H9 (cell line): ENCODE measurements around the gene MMP25. TPM values are rescaled to one million over a fixed set of nuclear protein-coding genes. Genes with fewer than 3 reads are reported as not detected.

Experiments used
- DNase-seq: peaks from one replicate; pipeline ENCODE4 v3.0.0-alpha.2; 2017
- H2AFZ ChIP-seq: one replicate; pipeline ENCODE4 v1.6.1; 2013; ENCODE audit warnings: mild to moderate bottlenecking, low read length, control low read depth, moderate library complexity
- H2AK5ac ChIP-seq: 2 replicates; pipeline ENCODE4 v1.6.1; 2013; ENCODE audit warnings: low read length, control low read depth, mixed read lengths; ENCODE audit not compliant: insufficient read length
- H2BK120ac ChIP-seq: one replicate; pipeline ENCODE4 v1.6.1; 2013; ENCODE audit warnings: low read depth, mild to moderate bottlenecking, low read length, control low read depth, inconsistent platforms; ENCODE audit not compliant: poor library complexity, severe bottlenecking
- H2BK12ac ChIP-seq: 2 replicates; pipeline ENCODE4 v1.6.1; 2013; ENCODE audit warnings: low read length, control low read depth, mixed read lengths, low read depth; ENCODE audit not compliant: insufficient read length
- H2BK15ac ChIP-seq: 2 replicates; pipeline ENCODE4 v1.6.1; 2013; ENCODE audit warnings: low read depth, low read length, control low read depth
- H2BK20ac ChIP-seq: one replicate; pipeline ENCODE4 v1.6.1; 2013; ENCODE audit warnings: low read depth, mild to moderate bottlenecking, low read length, control low read depth, inconsistent platforms; ENCODE audit not compliant: poor library complexity, severe bottlenecking
- H2BK5ac ChIP-seq: 2 replicates; pipeline ENCODE4 v1.6.1; 2013; ENCODE audit warnings: low read length, control low read depth, mixed read lengths; ENCODE audit not compliant: insufficient read length
- H3K14ac ChIP-seq: 2 replicates; pipeline ENCODE4 v1.6.1; 2013; ENCODE audit warnings: low read length, control low read depth; ENCODE audit not compliant: insufficient read depth
- H3K18ac ChIP-seq: 2 replicates; pipeline ENCODE4 v1.6.1; 2013; ENCODE audit warnings: low read depth, mild to moderate bottlenecking, mixed read lengths, low read length, control low read depth; ENCODE audit not compliant: insufficient read length
- H3K23ac ChIP-seq: 2 replicates; pipeline ENCODE4 v1.6.1; 2013; ENCODE audit warnings: low read length, control low read depth, mixed read lengths, low read depth; ENCODE audit not compliant: insufficient read length
- H3K23me2 ChIP-seq: 2 replicates; pipeline ENCODE4 v1.6.1; 2013; ENCODE audit warnings: low read depth, mild to moderate bottlenecking, mixed read lengths, low read length, control low read depth; ENCODE audit not compliant: insufficient read length, poor library complexity, severe bottlenecking
- H3K27ac ChIP-seq: 2 replicates; pipeline ENCODE4 v1.5.1; 2013; ENCODE audit warnings: low read length, control low read depth, mixed read lengths, low read depth; ENCODE audit not compliant: insufficient read length
- H3K27me3 ChIP-seq: 2 replicates; pipeline ENCODE4 v1.6.1; 2013; ENCODE audit warnings: low read length, control low read depth, inconsistent platforms; ENCODE audit not compliant: insufficient read depth
- H3K4ac ChIP-seq: 2 replicates; pipeline ENCODE4 v1.6.1; 2013; ENCODE audit warnings: low read depth, mild to moderate bottlenecking, control low read depth, inconsistent platforms, low read length, moderate library complexity
- H3K4me1 ChIP-seq: 2 replicates; pipeline ENCODE4 v1.6.1; 2013; ENCODE audit warnings: low read length, control low read depth, inconsistent platforms; ENCODE audit not compliant: insufficient read depth
- H3K4me2 ChIP-seq: 2 replicates; pipeline ENCODE4 v1.6.1; 2013; ENCODE audit warnings: low read length, control low read depth, mixed read lengths; ENCODE audit not compliant: insufficient read length, insufficient read depth
- H3K56ac ChIP-seq: 2 replicates; pipeline ENCODE4 v1.6.1; 2013; ENCODE audit warnings: low read depth, mild to moderate bottlenecking, mixed read lengths, low read length, control low read depth; ENCODE audit not compliant: insufficient read length
- H3K79me1 ChIP-seq: 2 replicates; pipeline ENCODE4 v1.6.1; 2013; ENCODE audit warnings: low read depth, mild to moderate bottlenecking, moderate library complexity, low read length, control low read depth, inconsistent platforms; ENCODE audit not compliant: insufficient read depth, poor library complexity, severe bottlenecking
- H3K79me2 ChIP-seq: 2 replicates; pipeline ENCODE4 v1.6.1; 2013; ENCODE audit warnings: low read length, control low read depth, inconsistent platforms; ENCODE audit not compliant: insufficient read depth
- H3K9ac ChIP-seq: 2 replicates; pipeline ENCODE4 v1.6.1; 2013; ENCODE audit warnings: low read length, control low read depth, mixed read lengths; ENCODE audit not compliant: insufficient read length; ENCODE audit errors: extremely low read depth
- H3K9me3 ChIP-seq: one replicate; pipeline ENCODE4 v1.6.1; 2013; ENCODE audit warnings: low read depth, low read length, inconsistent platforms; ENCODE audit not compliant: control insufficient read depth
- H3T11ph ChIP-seq: one replicate; pipeline ENCODE4 v1.6.1; 2013; ENCODE audit warnings: mild to moderate bottlenecking, low read length, control low read depth, inconsistent platforms
- H4K20me1 ChIP-seq: one replicate; pipeline ENCODE4 v1.6.1; 2013; ENCODE audit not compliant: control insufficient read depth, insufficient read length, insufficient read depth
- H4K5ac ChIP-seq: 2 replicates; pipeline ENCODE4 v1.6.1; 2013; ENCODE audit warnings: low read depth, mild to moderate bottlenecking, mixed read lengths, low read length, control low read depth; ENCODE audit not compliant: insufficient read length
- H4K8ac ChIP-seq: replicated peaks from 2 replicates; pipeline ENCODE4 v1.6.1; 2013; ENCODE audit warnings: low read length, control low read depth, mixed read lengths, low read depth; ENCODE audit not compliant: insufficient read length
- H4K91ac ChIP-seq: 2 replicates; pipeline ENCODE4 v1.6.1; 2013; ENCODE audit warnings: low read depth, mild to moderate bottlenecking, moderate library complexity, mixed read lengths, low read length, control low read depth; ENCODE audit not compliant: insufficient read length
- H3K27ac Mint-ChIP-seq, 3 experiments: 2 replicates in 2 of 3; 3 replicates in 1 of 3; pipeline ENCODE4 v1.8.0; 2020 to 2021; ENCODE audit warnings: mixed read lengths in 3 of 3, mild to moderate bottlenecking in 1 of 3, moderate library complexity in 1 of 3
- H3K27me3 Mint-ChIP-seq: 2 replicates; pipeline ENCODE4 v1.8.0; 2021; ENCODE audit warnings: low read depth, mild to moderate bottlenecking, moderate library complexity, mixed read lengths
- H3K36me3 Mint-ChIP-seq, 3 experiments: 2 replicates in 2 of 3; 3 replicates in 1 of 3; pipeline ENCODE4 v1.8.0; 2020 to 2021; ENCODE audit warnings: low read depth in 3 of 3, mixed read lengths in 3 of 3; ENCODE audit not compliant: insufficient read depth in 1 of 3
- H3K4me1 Mint-ChIP-seq, 2 experiments: 2 replicates each; pipeline ENCODE4 v1.8.0; 2020; ENCODE audit warnings: mixed read lengths in 2 of 2
- H3K4me3 Mint-ChIP-seq, 2 experiments: 2 replicates in 1 of 2; 3 replicates in 1 of 2; pipeline ENCODE4 v1.8.0; 2020 to 2021; ENCODE audit warnings: mild to moderate bottlenecking in 2 of 2, mixed read lengths in 2 of 2, moderate library complexity in 1 of 2
- H3K9me3 Mint-ChIP-seq, 2 experiments: 2 replicates in 1 of 2; 3 replicates in 1 of 2; pipeline ENCODE4 v1.8.0; 2020; ENCODE audit warnings: mild to moderate bottlenecking in 2 of 2, mixed read lengths in 2 of 2, moderate library complexity in 1 of 2
- WGBS: extraction: QIAGEN DNeasy Blood & Tissue Kit; methylation state at CpG from one replicate; pipeline ENCODE4 v1.1.7; 2013; ENCODE audit warnings: missing lambda C conversion rate, low lambda C conversion rate, mixed read lengths; ENCODE audit not compliant: insufficient read length; ENCODE audit errors: extremely low coverage; 5-methylcytosine and 5-hydroxymethylcytosine counted together
- total RNA-seq: library from RNA; stranded (reverse); gene quantifications from 2 replicates; pipeline ENCODE4 v1.2.1, GENCODE V29; 2021
- TF ChIP-seq, protein P1 (sequence below): fragments of 200-600 bp; sonication (generic); conservative IDR thresholded peaks from 3 replicates; pipeline ENCODE4 v1.8.0; 2021; ENCODE audit warnings: antibody characterized with exemption, mild to moderate bottlenecking

Gene MMP25
- total RNA-seq, 1 experiment from 2014 or later: 13.5 TPM

DNA sequence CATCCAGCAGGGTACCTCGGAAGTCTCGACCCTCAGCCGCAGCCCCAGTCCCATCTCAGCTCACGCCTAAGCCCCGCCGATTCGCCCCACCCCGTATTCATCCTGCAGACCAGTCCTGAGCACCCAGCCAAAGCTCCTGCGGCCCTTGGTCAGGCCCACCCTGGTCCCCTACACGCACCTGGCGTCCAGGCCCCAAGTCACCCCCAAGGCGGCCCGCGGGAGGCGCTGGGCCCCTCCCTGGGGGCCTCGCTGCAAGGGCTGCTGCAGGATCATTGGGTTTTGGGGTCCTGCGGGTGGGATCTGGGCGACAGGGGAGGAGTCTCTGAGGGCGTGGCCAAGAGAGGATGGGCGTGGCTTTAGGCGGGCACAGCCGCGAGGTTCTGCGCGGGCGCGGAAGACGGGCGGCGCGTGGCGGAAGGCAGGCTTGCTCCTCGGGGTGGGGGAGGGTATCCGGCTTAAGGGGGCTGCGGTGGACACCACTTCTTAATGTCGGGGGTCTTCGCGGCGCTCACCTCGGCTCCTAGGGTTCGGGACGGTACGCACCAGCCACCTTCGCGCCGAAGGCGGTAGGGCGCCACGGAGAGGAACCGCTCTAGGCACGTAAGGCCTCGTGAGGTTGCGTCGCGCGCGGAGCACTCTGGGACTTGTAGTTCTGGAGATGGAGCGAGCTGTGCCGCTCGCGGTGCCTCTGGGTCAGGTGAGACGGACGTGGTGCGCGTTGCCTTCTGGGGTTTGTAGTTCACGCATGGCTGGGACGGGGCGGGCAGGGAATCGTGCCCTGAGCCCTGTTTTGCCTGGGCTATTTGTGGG lies 22.5 kb upstream of the MMP25 start, which contains the start of the genes HCFC1R1 and THOC6:
Gene HCFC1R1, minus strand, starts transcription at position 274 of the 810 bp plus-strand sequence. Its CDS starts 1 bp downstream, at position 273.
Gene THOC6, plus strand, starts transcription at position 367 of the 810 bp plus-strand sequence. Its CDS starts 292 bp downstream, at position 659.
- Histone ChIP-seq H3K14ac (peak within 1 kb of the TSS; percentile 93), H3K23ac (no peak within 1 kb of the TSS), H3K9ac (peak within 1 kb of the TSS; percentile 67), H3K23me2 (peaks cover 26% of the 10 kb centered on the region), H2BK5ac (peak within 1 kb of the TSS; percentile 43), H2AK5ac (no peak within 1 kb of the TSS), H3K79me2 (no peaks in the 10 kb centered on the region; the same call in 1 of the 2 replicates), H3K18ac (peak within 1 kb of the TSS; percentile 94), H3K4ac (no peak within 1 kb of the TSS), H4K20me1 (no peaks in the 10 kb centered on the region), H2BK15ac (no peak within 1 kb of the TSS), H3K9me3 (no peaks in the 10 kb centered on the region), H4K91ac (no peak within 1 kb of the TSS), H4K8ac (no peak within 1 kb of the TSS), H3K4me2 (peak within 1 kb of the TSS; percentile 51), H2AFZ (no peak within 1 kb of the TSS), H3K56ac (no peak within 1 kb of the TSS), H2BK20ac (no peak within 1 kb of the TSS), H3K27me3 (no peaks in the 10 kb centered on the region), H4K5ac (no peak within 1 kb of the TSS), H3K79me1 (no peaks in the 10 kb centered on the region), H3K4me1 (peaks cover 2% of the 10 kb centered on the region; the same call in 1 of the 2 replicates), H2BK12ac (peak within 1 kb of the TSS; percentile 48), H3K27ac (peak within 1 kb of the TSS; percentile 66), H2BK120ac (no peak within 1 kb of the TSS), H3T11ph (no peak within 1 kb of the TSS)
- peak; percentile 99 for DNase-seq
- Mint-ChIP-seq H3K27me3 (peaks cover 7% of the 10 kb centered on the region), H3K4me1 (peaks cover 23 to 48% of the 10 kb centered on the region in 2 experiments), H3K4me3 (peak within 1 kb of the TSS; percentile 93 to 96), H3K27ac (peak within 1 kb of the TSS; percentile 98 to 100 (median 99)), H3K9me3 (no peaks in the 10 kb centered on the region; a peak in 2 of 5 replicates), H3K36me3 (peaks cover 15 to 43% (median 33%) of the 10 kb centered on the region in 3 experiments; a peak in 6 of 7 replicates)
- TF ChIP-seq, protein P1, sequence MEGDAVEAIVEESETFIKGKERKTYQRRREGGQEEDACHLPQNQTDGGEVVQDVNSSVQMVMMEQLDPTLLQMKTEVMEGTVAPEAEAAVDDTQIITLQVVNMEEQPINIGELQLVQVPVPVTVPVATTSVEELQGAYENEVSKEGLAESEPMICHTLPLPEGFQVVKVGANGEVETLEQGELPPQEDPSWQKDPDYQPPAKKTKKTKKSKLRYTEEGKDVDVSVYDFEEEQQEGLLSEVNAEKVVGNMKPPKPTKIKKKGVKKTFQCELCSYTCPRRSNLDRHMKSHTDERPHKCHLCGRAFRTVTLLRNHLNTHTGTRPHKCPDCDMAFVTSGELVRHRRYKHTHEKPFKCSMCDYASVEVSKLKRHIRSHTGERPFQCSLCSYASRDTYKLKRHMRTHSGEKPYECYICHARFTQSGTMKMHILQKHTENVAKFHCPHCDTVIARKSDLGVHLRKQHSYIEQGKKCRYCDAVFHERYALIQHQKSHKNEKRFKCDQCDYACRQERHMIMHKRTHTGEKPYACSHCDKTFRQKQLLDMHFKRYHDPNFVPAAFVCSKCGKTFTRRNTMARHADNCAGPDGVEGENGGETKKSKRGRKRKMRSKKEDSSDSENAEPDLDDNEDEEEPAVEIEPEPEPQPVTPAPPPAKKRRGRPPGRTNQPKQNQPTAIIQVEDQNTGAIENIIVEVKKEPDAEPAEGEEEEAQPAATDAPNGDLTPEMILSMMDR: no peak
- no CpG with 5 or more reads among the region's 69 CpGs for WGBS
